Neural cell (in vitro differentiated cells): Measurements from ENCODE around the gene AP5B1.

Source experiments
- EZH2 ChIP-seq: fragments of 200-600, 300-800 bp; shearing (Covaris generic), sonication (generic); IDR thresholded peaks from 2 replicates; pipeline ENCODE4 v1.6.1; 2014; ENCODE audit warnings: antibody characterized with exemption, low read length, borderline replicate concordance, mild to moderate bottlenecking; ENCODE audit not compliant: insufficient read depth, poor library complexity, severe bottlenecking
- MXI1 ChIP-seq: fragments of 450-650 bp; conservative IDR thresholded peaks from 2 replicates; pipeline ENCODE4 v1.6.1; 2014; ENCODE audit warnings: antibody characterized with exemption, mild to moderate bottlenecking; ENCODE audit not compliant: poor library complexity, severe bottlenecking
- POLR2AphosphoS5 ChIP-seq: IDR thresholded peaks from 2 replicates; pipeline ENCODE4 v1.6.1; 2012
- SMC3 ChIP-seq: fragments of 450-650 bp; conservative IDR thresholded peaks from 2 replicates; pipeline ENCODE4 v1.6.1; 2014; ENCODE audit warnings: antibody characterized with exemption, mild to moderate bottlenecking, moderate library complexity; ENCODE audit not compliant: poor library complexity
- TAF1 ChIP-seq: IDR thresholded peaks from 2 replicates; pipeline ENCODE4 v1.6.1; 2012; ENCODE audit warnings: low read depth
- TF ChIP-seq, protein P1 (sequence below): fragments of 450-650 bp; IDR thresholded peaks from 2 replicates; pipeline ENCODE4 v1.5.1; 2014; ENCODE audit warnings: antibody characterized with exemption, mild to moderate bottlenecking, moderate library complexity; ENCODE audit not compliant: poor library complexity, severe bottlenecking
- TF ChIP-seq, protein P2 (sequence below): IDR thresholded peaks from 2 replicates; pipeline ENCODE4 v1.6.1; 2012; ENCODE audit warnings: borderline replicate concordance

DNA sequence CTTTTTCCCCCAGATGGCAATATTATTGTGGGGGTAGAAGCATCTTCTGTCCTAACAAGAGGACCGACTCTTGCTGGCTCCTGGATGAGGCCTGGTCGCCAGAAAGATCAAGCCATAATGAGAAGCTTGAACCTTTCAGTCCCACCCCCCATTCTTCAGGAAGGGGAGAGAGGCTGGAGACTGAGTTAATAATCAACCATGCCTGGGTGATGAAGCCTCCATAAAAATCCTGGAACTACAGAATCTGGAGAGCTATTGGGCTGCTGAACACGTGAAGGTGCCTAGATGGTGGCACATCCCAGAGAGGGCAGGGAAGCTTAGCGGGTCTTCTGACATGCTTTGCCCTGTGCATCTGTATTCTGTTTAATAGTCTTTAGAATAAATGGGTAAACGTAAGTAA lies 16.3 kb downstream of the AP5B1 start:
- TF ChIP-seq SMC3, result no peak
- no peak for TF ChIP-seq POLR2AphosphoS5
- TF ChIP-seq, protein P1, sequence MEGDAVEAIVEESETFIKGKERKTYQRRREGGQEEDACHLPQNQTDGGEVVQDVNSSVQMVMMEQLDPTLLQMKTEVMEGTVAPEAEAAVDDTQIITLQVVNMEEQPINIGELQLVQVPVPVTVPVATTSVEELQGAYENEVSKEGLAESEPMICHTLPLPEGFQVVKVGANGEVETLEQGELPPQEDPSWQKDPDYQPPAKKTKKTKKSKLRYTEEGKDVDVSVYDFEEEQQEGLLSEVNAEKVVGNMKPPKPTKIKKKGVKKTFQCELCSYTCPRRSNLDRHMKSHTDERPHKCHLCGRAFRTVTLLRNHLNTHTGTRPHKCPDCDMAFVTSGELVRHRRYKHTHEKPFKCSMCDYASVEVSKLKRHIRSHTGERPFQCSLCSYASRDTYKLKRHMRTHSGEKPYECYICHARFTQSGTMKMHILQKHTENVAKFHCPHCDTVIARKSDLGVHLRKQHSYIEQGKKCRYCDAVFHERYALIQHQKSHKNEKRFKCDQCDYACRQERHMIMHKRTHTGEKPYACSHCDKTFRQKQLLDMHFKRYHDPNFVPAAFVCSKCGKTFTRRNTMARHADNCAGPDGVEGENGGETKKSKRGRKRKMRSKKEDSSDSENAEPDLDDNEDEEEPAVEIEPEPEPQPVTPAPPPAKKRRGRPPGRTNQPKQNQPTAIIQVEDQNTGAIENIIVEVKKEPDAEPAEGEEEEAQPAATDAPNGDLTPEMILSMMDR, result no peak
- TF ChIP-seq TAF1, result no peak
- no peak for TF ChIP-seq EZH2
- TF ChIP-seq MXI1, result no peak
- TF ChIP-seq, protein P2, sequence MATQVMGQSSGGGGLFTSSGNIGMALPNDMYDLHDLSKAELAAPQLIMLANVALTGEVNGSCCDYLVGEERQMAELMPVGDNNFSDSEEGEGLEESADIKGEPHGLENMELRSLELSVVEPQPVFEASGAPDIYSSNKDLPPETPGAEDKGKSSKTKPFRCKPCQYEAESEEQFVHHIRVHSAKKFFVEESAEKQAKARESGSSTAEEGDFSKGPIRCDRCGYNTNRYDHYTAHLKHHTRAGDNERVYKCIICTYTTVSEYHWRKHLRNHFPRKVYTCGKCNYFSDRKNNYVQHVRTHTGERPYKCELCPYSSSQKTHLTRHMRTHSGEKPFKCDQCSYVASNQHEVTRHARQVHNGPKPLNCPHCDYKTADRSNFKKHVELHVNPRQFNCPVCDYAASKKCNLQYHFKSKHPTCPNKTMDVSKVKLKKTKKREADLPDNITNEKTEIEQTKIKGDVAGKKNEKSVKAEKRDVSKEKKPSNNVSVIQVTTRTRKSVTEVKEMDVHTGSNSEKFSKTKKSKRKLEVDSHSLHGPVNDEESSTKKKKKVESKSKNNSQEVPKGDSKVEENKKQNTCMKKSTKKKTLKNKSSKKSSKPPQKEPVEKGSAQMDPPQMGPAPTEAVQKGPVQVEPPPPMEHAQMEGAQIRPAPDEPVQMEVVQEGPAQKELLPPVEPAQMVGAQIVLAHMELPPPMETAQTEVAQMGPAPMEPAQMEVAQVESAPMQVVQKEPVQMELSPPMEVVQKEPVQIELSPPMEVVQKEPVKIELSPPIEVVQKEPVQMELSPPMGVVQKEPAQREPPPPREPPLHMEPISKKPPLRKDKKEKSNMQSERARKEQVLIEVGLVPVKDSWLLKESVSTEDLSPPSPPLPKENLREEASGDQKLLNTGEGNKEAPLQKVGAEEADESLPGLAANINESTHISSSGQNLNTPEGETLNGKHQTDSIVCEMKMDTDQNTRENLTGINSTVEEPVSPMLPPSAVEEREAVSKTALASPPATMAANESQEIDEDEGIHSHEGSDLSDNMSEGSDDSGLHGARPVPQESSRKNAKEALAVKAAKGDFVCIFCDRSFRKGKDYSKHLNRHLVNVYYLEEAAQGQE, result no peak
